GM18519 (cell line): ENCODE results near the gene NR2F1-AS1.

Experiments
- ATAC-seq: cut with Tn5 transposase; IDR thresholded peaks from one replicate; pipeline ENCODE4 v1.9.1; 2021; ENCODE audit warnings: mild to moderate bottlenecking, moderate library complexity; ENCODE audit not compliant: unreplicated experiment, low FRiP score

The NR2F1-AS1 gene

DNA sequence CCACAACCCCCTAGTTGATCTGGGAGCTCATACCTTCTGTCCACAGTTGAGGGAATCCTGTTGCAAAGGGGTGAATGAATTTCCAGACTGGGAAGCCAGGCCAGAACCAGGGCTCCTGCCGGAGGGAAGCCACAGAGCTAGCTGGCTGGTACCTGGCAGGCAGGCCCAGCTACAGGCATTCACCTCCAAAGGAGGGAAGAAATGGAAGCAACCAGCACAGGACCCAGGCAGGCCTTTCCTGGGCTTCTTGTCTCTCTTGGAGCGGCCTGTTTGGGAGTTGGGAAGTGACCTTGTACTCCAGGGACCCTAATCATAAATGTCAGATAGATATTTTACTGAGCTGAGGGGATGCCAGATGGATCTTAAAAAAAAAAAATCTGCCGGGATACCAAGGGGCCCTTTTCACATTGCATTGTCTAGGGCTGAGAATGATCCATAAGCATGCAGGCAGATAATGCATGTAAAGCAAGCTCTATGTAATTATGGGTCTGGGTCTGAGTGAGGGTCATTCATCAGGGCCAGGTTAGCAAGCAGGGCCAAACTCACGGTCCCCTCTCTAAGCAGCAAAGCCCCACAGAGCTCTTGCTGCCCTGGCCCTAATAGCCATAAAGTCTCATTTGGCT is 10.4 kb upstream of the NR2F1-AS1 start:
- ATAC-seq = no peak

DNA sequence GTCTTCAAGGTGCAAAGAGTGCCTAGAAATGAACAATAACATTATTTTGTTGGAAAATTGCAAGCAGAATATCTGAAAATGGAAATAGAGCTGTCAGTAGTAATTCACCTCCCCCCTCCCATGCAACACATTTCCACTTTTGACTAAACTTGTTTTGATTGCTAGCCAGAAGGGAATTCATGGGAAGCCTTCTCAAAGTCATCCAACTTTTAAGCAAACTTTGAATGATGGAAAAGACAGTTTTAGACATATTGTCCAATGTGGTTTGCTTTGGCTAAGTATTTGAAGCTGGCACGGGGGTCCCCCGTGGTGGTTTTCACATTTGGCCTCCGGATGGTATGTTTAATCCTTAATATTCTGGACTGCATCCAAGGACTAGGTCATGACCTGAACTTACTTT is 9.5 kb upstream of the NR2F1-AS1 start:
- no peak for ATAC-seq

DNA sequence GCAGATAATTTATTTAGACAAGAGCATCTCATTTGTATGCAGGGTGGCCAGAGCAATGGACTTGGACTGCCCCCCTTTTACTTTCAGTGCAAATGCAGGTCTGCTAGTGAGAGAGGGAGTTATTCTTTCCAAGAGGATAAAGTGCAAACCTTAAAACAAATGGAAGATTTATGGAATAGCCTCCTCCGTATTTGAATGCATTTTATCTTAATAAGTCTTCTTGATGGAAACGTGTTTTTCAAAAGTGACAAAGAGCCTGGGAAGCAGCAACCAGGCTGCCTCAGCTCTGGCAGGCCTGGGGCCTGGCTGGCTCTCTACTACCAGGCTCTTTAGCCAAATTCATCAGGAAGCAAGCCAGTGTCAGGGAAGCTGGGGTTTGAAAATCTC is 8.8 kb upstream of the NR2F1-AS1 start:
- ATAC-seq = no peak

DNA sequence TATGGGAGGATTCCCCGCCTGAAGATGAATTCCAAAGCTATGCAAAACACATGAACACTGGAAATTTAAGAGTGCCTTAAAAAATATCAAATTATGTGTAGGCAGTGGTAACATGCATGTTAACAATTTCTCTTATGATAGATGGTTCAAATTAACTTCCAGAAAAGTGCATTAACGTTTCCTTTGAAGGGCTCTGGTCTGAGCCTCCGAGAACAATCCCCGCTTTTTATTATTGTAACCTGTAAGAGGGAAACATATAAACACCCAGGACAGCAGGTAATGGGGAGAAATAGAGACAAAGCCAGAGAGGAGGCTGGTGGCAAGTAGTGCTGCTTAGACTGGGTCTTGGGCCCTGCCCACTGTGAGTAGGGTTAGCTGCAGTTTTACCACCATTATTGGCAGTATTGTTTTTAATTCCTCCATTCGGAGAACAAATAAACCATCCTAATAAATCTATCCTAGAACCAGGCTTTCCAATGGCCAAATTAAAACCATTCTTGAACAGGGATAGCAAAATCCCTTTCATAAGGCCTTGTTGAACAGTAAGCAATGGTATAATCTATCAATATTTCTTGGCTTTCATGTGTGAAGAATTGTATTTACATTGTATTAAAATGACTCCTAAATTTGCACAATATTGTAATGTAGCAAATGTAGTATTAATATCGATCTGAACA is 8.3 kb upstream of the NR2F1-AS1 start:
- ATAC-seq = no peak

DNA sequence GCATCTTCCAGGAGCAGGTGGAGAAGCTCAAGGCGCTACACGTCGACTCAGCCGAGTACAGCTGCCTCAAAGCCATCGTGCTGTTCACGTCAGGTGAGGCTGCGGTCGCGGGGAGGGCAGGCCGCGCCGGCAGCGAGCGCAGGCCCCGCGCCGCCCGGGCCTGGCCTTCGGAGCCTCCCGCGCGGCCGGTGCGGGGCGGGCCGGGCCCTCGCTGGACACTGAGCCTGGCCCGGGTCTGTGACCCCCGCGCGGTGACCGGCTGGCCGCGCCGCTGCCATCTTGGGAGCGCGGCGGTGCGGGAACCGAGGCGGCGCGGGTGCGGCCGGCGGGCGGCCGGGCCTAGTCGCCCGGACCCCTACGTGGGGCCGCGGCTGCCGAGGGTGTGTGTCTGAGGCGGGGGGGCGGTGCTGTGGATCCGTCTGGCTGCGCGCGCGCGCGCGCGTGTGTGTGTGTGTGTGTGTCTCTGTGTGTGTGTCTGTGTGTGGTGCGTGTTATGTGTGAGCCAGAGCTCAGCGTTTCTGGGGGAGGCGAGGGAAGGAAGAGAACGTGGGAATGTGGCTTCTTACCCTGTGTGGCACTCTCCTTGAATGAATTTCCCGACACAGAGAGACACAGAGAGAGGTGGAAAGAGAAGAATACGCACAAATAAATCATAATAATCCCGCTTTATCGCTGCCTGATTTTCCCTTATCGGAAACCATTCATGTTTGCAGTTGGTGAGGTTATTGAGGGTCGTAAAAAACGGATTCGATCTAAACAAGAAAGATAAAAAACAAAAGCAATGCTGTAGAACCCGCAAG is 7.5 kb upstream of the NR2F1-AS1 start:
- no peak for ATAC-seq

DNA sequence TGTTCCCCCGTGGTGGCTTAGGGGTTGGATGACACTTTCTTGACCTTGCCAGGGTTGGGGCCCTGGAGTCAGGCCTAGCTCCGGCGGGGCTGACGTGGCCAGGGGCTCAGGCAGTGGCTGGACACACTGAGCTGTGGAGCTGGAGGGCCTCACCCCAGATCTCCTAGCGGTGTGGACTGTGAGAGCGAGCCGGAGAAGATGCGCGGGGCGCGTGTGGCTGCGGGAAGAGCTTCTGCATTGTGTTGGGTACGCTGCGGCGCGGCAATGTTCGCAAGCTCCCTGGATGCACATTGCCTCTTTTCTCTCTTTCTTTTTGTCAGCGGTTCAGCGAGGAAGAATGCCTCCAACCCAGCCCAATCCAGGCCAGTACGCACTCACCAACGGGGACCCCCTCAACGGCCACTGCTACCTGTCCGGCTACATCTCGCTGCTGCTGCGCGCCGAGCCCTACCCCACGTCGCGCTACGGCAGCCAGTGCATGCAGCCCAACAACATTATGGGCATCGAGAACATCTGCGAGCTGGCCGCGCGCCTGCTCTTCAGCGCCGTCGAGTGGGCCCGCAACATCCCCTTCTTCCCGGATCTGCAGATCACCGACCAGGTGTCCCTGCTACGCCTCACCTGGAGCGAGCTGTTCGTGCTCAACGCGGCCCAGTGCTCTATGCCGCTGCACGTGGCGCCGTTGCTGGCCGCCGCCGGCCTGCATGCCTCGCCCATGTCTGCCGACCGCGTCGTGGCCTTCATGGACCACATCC is 6.8 kb upstream of the NR2F1-AS1 start:
- no peak for ATAC-seq

DNA sequence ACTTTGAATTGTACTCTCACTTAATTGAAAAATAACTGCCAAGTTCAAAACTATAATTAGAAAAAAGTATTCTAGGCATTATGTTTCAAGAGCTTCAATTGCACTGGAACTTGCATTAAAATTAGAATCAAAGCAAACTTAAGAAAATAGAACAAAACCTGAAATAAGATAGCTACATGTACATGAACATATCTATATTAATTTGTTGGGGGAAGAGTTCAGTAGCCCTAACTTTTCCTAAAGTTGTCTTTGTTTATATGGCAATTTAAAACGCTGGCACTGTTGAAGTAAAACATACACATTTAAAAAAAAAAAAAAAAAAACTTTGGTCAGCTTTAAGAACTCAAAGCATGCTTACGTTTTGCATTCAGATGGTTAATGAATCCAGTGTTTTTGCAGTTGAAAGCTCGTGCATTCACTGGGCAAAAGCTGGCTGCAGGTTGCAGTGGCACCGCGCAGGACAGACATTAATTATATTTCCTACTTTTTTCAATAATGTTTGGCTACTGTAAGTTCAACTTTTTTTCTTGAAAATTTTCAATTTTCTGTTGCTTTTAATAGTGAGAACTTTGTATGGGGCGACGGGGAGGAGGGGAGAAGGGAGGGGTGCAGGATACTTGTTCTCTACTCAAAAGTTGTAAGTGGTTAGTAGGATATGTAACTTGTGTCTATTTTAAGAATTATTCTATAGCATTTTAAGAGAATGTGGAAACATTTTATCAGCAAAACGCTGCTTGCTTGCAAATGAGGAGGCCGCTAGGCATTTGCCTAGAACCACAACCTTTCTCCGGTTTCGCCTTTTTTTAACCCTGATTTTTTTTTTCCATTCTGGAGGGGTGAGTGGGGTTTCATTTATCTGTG is 5.9 kb upstream of the NR2F1-AS1 start:
- ATAC-seq = no peak

DNA sequence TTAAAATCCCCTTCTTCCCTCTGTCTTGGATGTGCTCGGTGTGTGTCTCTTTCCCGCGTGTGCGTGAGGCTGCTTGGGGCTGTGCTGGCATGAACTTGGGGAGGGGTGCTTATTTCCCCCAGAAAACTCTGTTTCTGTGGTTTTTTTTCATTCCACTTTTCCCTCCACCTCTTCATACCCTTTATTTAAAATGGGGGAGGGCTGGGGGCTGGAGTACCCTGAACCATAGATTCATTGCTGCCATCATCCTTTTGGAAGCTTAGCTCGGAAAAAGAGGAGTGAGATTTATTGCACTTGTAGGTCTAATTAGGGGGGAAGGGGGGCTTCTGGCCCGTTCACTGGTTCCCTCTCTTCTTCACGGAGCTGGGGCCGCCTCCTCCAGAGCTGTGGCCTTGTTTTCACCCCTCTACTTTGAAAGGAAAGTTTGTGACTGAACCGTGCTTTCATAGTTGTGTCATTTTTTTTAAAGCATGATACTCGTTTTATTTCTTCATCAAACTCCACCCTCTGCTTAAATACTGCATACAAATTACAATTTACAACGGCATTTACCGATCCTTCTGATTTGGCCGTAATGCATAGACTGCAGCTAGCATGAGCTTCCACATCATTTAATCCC is 4.9 kb upstream of the NR2F1-AS1 start:
- no peak for ATAC-seq

DNA sequence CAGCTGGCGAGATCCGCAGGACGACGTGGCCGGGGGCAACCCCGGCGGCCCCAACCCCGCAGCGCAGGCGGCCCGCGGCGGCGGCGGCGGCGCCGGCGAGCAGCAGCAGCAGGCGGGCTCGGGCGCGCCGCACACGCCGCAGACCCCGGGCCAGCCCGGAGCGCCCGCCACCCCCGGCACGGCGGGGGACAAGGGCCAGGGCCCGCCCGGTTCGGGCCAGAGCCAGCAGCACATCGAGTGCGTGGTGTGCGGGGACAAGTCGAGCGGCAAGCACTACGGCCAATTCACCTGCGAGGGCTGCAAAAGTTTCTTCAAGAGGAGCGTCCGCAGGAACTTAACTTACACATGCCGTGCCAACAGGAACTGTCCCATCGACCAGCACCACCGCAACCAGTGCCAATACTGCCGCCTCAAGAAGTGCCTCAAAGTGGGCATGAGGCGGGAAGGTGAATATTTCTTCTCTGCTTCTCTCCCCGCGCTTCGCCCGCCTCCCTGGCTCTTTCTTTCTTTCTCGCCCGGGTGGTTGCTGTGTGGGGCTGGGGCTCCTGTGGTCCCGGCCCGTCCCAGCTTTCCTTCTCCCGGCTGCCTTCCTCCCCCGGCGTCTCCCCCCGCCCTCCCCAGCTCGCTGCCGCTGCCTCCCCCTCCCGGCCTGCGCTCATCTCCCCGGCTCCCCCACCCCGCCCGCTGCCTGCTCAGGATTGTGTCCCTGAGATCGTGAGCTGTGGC is 4.2 kb upstream of the NR2F1-AS1 start:
- ATAC-seq = no peak

DNA sequence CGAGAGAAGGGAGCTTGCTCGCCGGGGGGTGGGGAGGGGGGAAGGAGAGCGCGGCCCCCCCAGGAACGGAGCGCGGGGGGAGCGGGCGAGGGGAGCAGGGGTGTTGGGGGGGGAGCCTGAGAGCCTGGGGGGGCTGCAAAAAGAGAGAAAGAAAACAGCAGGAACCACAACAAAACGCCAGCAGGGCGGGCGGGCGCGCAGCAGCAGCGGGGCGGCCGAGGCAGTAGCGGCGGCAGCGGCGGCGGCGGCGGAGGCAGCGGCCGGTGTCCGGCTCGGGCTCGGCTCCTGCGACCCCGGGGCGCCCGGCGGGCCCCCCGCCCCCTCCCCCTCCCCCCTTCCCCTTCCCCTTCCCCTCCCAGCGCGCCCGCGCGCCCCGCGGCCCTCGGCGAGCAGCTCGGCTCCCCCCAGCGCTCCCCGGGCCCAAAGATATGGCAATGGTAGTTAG is 3.6 kb upstream of the NR2F1-AS1 start:
- ATAC-seq = no peak

DNA sequence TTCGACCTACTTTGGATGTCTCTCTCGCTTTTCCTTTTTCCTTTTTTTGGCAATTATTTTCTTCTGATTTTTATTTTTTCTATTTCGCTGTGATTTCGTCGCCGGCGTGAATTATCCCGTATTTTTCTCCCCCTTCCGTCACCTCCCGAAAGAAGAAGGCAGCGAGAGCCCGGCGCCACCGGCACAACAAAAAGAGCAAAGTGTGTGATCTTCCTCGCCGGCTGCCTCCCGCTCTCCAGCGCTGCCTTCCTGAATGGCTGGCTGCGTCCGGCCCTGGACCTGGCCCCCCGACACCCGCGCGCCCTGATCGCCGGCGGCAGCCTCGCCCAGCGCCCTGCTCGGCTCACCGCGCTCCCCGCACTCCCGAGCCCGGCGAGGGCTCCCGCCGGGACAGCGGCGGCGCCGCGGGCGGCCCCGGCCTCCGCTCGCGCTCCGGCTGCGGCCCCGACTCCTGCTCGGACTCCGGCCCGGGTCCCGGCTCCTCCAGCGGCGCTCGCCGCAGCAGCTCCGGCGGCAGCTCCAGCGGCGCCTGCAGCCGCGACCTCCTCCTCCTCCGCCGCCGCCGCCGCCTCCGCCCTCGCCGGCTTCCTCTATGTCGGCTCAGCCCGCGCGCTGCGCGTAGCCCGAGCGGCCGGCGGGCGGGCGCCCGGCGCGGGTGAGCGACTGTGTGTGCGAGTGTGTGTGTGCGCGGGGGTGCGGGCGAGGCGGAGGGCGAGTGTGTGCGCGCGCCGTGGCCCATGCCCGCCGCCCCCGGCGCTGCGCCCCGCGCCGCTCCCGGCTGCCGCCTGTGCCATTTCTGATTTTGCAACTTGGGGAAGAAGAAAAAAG is 3.0 kb upstream of the NR2F1-AS1 start:
- ATAC-seq = peak; percentile 51

DNA sequence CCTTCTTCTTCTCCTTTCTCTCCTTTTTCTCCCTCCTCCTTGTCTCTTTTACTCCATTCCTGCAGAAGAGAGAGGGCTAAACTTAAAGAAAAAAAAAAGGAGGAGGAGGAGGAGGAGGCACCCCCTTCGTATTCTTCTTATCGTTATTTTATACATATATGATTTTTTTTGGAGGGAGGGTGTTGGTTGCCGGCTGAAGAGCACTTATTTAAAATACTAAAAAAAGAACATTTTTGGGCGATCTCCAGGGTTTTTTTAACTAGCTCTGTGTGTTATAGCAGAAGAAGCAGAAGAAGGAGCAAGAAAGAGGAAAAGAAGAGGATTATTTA is 2.4 kb upstream of the NR2F1-AS1 start:
- ATAC-seq = no peak

DNA sequence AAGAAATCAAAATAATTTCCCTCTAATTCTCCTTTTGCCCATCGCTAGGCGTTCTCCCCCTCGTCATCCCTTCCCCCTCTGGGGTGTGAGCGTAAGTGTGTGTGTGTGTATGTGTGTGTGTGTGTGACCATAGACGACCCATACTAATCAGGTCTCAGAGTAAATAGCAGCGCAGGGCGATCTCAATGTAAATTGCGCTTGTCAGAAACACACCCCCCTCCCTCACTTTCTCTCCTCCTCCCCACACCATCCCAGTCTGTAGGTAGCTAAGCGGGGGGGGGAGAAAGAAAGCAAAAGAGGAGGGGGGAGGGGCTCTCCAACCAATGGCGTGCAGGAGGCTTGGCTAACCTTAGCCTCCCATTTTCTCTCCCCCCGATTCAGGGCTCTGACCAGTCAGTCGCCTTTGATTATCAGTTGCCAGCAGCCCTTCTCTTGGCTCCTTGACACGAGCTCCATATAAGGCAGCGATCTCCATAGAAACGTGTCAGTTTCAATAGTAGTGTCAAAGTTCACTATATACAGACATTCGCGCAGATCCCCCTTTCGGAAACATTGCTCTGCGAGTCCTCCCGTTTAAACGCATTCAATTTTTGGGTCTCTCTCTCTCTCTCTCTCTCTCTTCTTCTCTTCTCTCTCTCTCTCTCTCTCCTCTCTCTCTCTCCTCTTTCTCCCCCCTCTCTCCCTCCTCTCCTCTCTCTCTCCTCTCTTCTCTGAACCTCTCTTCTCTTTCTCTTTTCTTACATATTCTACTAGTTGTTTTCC is 1.8 kb upstream of the NR2F1-AS1 start, which contains the start of gene NR2F1:
Gene NR2F1, plus strand, starts transcription at position 546 of the 762 bp plus-strand sequence. CDS start 1,802 bp downstream, outside the sequence.
- no peak for ATAC-seq

DNA sequence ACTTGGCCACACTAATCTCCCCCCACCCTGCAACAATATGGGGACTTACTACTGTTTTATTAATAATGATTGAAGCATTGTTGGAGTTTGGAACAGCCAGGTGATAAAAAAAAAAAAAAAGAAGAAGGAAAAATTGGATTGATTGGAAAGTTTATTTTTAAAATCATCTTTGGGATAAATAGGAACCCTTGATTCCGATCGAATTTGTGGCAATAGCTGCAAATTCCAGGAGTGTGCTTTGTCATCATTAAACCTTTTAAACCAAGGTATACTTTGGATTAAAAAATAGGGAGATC is 1.1 kb upstream of the NR2F1-AS1 start:
- ATAC-seq = no peak

DNA sequence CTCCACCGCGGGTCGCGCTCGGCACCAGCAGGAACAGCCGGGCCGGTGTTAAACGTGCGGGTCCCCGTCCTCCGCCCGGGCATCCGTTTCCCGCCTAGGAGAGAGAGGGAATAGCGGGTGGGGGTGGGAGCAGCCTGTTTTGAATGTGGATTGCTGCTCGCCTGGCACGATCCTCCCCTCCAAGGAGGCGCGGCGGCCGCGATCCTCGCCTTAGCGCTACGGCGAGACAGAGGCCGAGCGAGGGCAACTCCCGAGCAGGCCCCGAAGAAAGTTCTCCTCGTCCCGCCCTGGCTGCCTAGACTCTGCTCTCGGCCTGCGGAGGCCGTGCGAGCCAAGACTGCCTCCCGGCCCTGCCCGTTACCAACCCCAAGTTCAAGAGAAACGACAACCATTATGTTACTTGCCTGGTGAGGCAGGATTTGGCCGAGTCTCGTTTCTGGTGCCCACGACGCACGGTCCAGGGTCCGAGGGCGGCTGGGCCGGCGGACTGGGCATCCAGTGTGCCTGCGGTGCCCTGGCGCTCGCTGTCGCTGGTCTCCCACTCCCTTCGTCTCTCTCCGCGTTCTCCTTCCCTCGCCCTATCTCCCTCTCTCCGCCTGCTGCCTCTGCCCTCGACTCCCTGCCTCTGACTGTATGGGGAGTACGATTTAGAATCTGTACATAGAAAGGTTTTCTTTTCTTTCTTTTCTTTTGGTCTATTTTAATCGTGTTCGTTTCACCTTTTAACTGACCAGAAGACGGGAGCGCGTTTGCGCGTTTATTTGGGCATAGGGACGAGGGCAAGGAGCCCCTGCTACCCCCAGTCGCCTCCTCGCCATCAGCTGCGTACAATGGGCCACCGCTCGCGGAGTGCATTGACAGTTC is 724 bp downstream of the NR2F1-AS1 start:
- ATAC-seq = no peak

DNA sequence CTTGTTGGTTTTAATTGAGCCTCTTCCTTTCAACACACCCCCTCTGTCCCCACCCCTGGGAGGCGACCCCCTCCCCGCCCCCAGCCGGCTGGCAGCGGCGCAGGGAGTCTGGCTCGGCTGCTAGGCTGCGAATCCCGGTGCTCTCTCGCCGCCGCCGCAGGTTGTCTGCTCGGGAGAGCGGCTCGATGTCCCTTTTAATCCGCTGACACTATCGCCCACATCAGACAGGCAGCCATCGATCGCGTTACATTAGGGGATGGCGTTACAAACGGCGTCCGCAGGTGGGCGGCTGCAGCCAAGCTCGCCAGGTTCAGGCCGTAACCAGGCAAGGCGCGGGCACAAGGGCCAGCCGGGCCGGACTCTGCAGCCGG is 1.3 kb downstream of the NR2F1-AS1 start:
- no peak for ATAC-seq
